Astrocyte (in vitro differentiated cells and primary cell): ENCODE measurements around the gene PTPRD. TPM values are rescaled to one million over a fixed set of nuclear protein-coding genes. Genes with fewer than 3 reads are reported as not detected.

Source experiments
- DNase-seq: peaks from one replicate; pipeline ENCODE4 v3.0.0-alpha.2; 2010; ENCODE audit warnings: low read depth
- FAIRE-seq: peaks from 2 replicates; lab custom pipeline; 2011; peaks lifted over from hg19 to GRCh38; lab: Jason Lieb, UNC
- H2AFZ ChIP-seq: 2 replicates; pipeline ENCODE4 v1.6.0; 2012; ENCODE audit warnings: low read depth, low read length, inconsistent platforms
- H3K27ac ChIP-seq: 2 replicates; pipeline ENCODE4 v1.5.1; 2011; ENCODE audit warnings: low read depth, low read length, inconsistent platforms
- H3K27me3 ChIP-seq: 2 replicates; pipeline ENCODE4 v1.6.0; 2011; ENCODE audit warnings: low read length, inconsistent platforms; ENCODE audit not compliant: insufficient read depth
- H3K36me3 ChIP-seq: 2 replicates; pipeline ENCODE4 v1.5.1; 2011; ENCODE audit warnings: low read length, inconsistent platforms; ENCODE audit not compliant: insufficient read depth
- H3K4me1 ChIP-seq: 2 replicates; pipeline ENCODE4 v1.5.1; 2011; ENCODE audit warnings: low read length, inconsistent platforms; ENCODE audit not compliant: insufficient read depth
- H3K4me2 ChIP-seq: 2 replicates; pipeline ENCODE4 v1.6.0; 2012; ENCODE audit warnings: low read length, inconsistent platforms
- H3K4me3 ChIP-seq: 2 replicates; pipeline ENCODE4 v1.5.1; 2011; ENCODE audit warnings: low read depth, mild to moderate bottlenecking, low read length, inconsistent platforms; ENCODE audit not compliant: insufficient read depth
- H3K79me2 ChIP-seq: 2 replicates; pipeline ENCODE4 v1.6.0; 2012; ENCODE audit warnings: mild to moderate bottlenecking, low read length, inconsistent platforms; ENCODE audit not compliant: insufficient read depth
- H3K9ac ChIP-seq: 2 replicates; pipeline ENCODE4 v1.6.0; 2012; ENCODE audit warnings: mild to moderate bottlenecking, low read length, inconsistent platforms
- H3K9me3 ChIP-seq: 2 replicates; pipeline ENCODE4 v1.5.1; 2012; ENCODE audit warnings: low read depth, mild to moderate bottlenecking, low read length, inconsistent platforms; ENCODE audit not compliant: insufficient read depth
- H4K20me1 ChIP-seq: 2 replicates; pipeline ENCODE4 v1.6.0; 2012; ENCODE audit warnings: low read length, inconsistent platforms; ENCODE audit not compliant: insufficient read depth
- H3K27ac Mint-ChIP-seq: one replicate; pipeline ENCODE4 v1.8.0; 2021; ENCODE audit warnings: mild to moderate bottlenecking, mixed read lengths; ENCODE audit not compliant: unreplicated experiment
- H3K27me3 Mint-ChIP-seq: one replicate; pipeline ENCODE4 v1.8.0; 2021; ENCODE audit warnings: low read depth, mixed read lengths; ENCODE audit not compliant: unreplicated experiment
- H3K36me3 Mint-ChIP-seq: one replicate; pipeline ENCODE4 v1.8.0; 2021; ENCODE audit warnings: low read depth, mixed read lengths; ENCODE audit not compliant: unreplicated experiment
- H3K4me1 Mint-ChIP-seq: one replicate; pipeline ENCODE4 v1.8.0; 2021; ENCODE audit warnings: low read depth, mixed read lengths; ENCODE audit not compliant: unreplicated experiment
- H3K4me3 Mint-ChIP-seq: one replicate; pipeline ENCODE4 v1.8.0; 2021; ENCODE audit warnings: mild to moderate bottlenecking, moderate library complexity, mixed read lengths; ENCODE audit not compliant: unreplicated experiment
- H3K9me3 Mint-ChIP-seq: one replicate; pipeline ENCODE4 v1.8.0; 2021; ENCODE audit warnings: mild to moderate bottlenecking, mixed read lengths; ENCODE audit not compliant: unreplicated experiment
- CTCF ChIP-seq: IDR thresholded peaks from 2 replicates; pipeline ENCODE4 v1.5.1; 2011; ENCODE audit warnings: low read depth, mild to moderate bottlenecking, inconsistent platforms, low read length, moderate library complexity; ENCODE audit not compliant: insufficient read depth
- EZH2 ChIP-seq: IDR thresholded peaks from 2 replicates; pipeline ENCODE4 v1.6.1; 2012; ENCODE audit warnings: mild to moderate bottlenecking, low read length, inconsistent platforms; ENCODE audit not compliant: insufficient read depth
- total RNA-seq: library from RNA; stranded (reverse); gene quantifications from 2 replicates; pipeline ENCODE4 v1.2.1, GENCODE V29; 2021

PTPRD gene
- total RNA-seq, 1 donor from 2014 or later: 88.1 TPM

GRCh38 chr9:10586407-10586806, 26.4 kb downstream of the PTPRD start:
- FAIRE-seq (no peak), DNase-seq (no peak)
- H3K27me3 ChIP-seq: no peaks in the 10 kb centered on the region
- Mint-ChIP-seq H3K9me3 (peaks cover 4% of the 10 kb centered on the region), H3K36me3 (no peaks in the 10 kb centered on the region), H3K27me3 (no peaks in the 10 kb centered on the region), H3K4me1 (peaks cover 3% of the 10 kb centered on the region), H3K27ac (no peak overlapping the region), H3K4me3 (no peak overlapping the region)
- TF ChIP-seq EZH2 (no peak), CTCF (no peak)
- no peaks in the 10 kb centered on the region for H3K9me3 ChIP-seq
- no peak overlapping the region for H3K4me3 ChIP-seq
- H3K27ac ChIP-seq: no peak overlapping the region
- H3K4me1 ChIP-seq: no peaks in the 10 kb centered on the region
- no peaks in the 10 kb centered on the region for H4K20me1 ChIP-seq
- H3K79me2 ChIP-seq: no peaks in the 10 kb centered on the region
- H3K36me3 ChIP-seq: no peaks in the 10 kb centered on the region
- no peak overlapping the region for H2AFZ ChIP-seq
- H3K9ac ChIP-seq: no peak overlapping the region
- H3K4me2 ChIP-seq: no peak overlapping the region

- H3K79me2 ChIP-seq: no peaks in the 10 kb centered on the region
- DNase-seq (no peak), FAIRE-seq (no peak)
- H3K4me2 ChIP-seq: no peak overlapping the region
- Mint-ChIP-seq H3K4me3 (no peak overlapping the region), H3K4me1 (no peaks in the 10 kb centered on the region), H3K9me3 (no peaks in the 10 kb centered on the region), H3K36me3 (no peaks in the 10 kb centered on the region), H3K27me3 (no peaks in the 10 kb centered on the region), H3K27ac (no peak overlapping the region)
- H3K27me3 ChIP-seq: no peaks in the 10 kb centered on the region
- H3K9ac ChIP-seq: no peak overlapping the region
- no peaks in the 10 kb centered on the region for H3K36me3 ChIP-seq
- no peaks in the 10 kb centered on the region for H3K9me3 ChIP-seq
- H3K4me1 ChIP-seq: no peaks in the 10 kb centered on the region
- no peak overlapping the region for H3K27ac ChIP-seq
- H3K4me3 ChIP-seq: no peak overlapping the region
- TF ChIP-seq CTCF (no peak), EZH2 (no peak)
- H2AFZ ChIP-seq: no peak overlapping the region
- H4K20me1 ChIP-seq: no peaks in the 10 kb centered on the region
Observed at GRCh38 chr9:10571699-10572098, 41.1 kb downstream of the PTPRD start.

GRCh38 chr9:10566848-10567247, 46.0 kb downstream of the PTPRD start:
- no peak overlapping the region for H3K4me2 ChIP-seq
- no peaks in the 10 kb centered on the region for H3K79me2 ChIP-seq
- H3K4me1 ChIP-seq: no peaks in the 10 kb centered on the region
- no peaks in the 10 kb centered on the region for H3K27me3 Mint-ChIP-seq
- H3K27me3 ChIP-seq: no peaks in the 10 kb centered on the region
- H3K9me3 ChIP-seq: no peaks in the 10 kb centered on the region
- TF ChIP-seq EZH2: no peak
- TF ChIP-seq CTCF: no peak
- no peaks in the 10 kb centered on the region for H3K36me3 ChIP-seq
- no peak overlapping the region for H3K9ac ChIP-seq
- H3K27ac ChIP-seq: no peak overlapping the region
- H3K36me3 Mint-ChIP-seq: no peaks in the 10 kb centered on the region
- DNase-seq: no peak
- H4K20me1 ChIP-seq: no peaks in the 10 kb centered on the region
- H2AFZ ChIP-seq: no peak overlapping the region
- no peak overlapping the region for H3K4me3 ChIP-seq
- peaks cover 6% of the 10 kb centered on the region for H3K4me1 Mint-ChIP-seq
- no peak overlapping the region for H3K27ac Mint-ChIP-seq
- H3K9me3 Mint-ChIP-seq: no peaks in the 10 kb centered on the region
- FAIRE-seq: no peak
- no peak overlapping the region for H3K4me3 Mint-ChIP-seq
